Vagina (tissue), 2 donors: ENCODE results near the gene QKI. TPM values are rescaled to one million over a fixed set of nuclear protein-coding genes. Genes with fewer than 3 reads are reported as not detected.
A peak's percentile ranks its signal among the peaks of the same experiment; 100 is the strongest.

Experiments
- DNase-seq, 2 donors: peaks; one replicate each; pipeline ENCODE4 v3.0.0-alpha.2; 2017; ENCODE audit errors: extremely low spot score in 2 of 2
- H3K27ac ChIP-seq: fragments of 200-600 bp; sonication (generic); one replicate; pipeline ENCODE4 v1.5.1; 2019
- H3K27me3 ChIP-seq: fragments of 200-600 bp; sonication (generic); one replicate; pipeline ENCODE4 v1.5.1; 2019
- H3K36me3 ChIP-seq, 2 donors: fragments of 200-600 bp; sonication (generic); one replicate each; pipeline ENCODE4 v1.5.1; 2017 to 2019
- H3K4me1 ChIP-seq: fragments of 200-600 bp; sonication (generic); one replicate; pipeline ENCODE4 v1.5.1; 2019
- H3K4me3 ChIP-seq, 2 donors: fragments of 200-600 bp; sonication (generic); 1 replicate in 1 of 2; 2 replicates in 1 of 2; pipeline ENCODE4 v1.5.1; 2016 to 2019
- H3K9me3 ChIP-seq: fragments of 200-600 bp; sonication (generic); one replicate; pipeline ENCODE4 v1.5.1; 2019
- POLR2A ChIP-seq, 2 donors: fragments of 450-650 bp; IDR thresholded peaks; one replicate each; pipeline ENCODE4 v1.6.1; 2017; ENCODE audit warnings: antibody characterized with exemption in 2 of 2, mild to moderate bottlenecking in 2 of 2, moderate library complexity in 2 of 2
- POLR2AphosphoS5 ChIP-seq, 2 donors: sonication (generic); formaldehyde crosslinking; IDR thresholded peaks; one replicate each; pipeline ENCODE4 v1.9.0; 2017; ENCODE audit warnings: antibody characterized with exemption in 2 of 2, mild to moderate bottlenecking in 2 of 2, low read depth in 1 of 2; ENCODE audit not compliant: insufficient read depth in 1 of 2
- intact Hi-C: fragments of 100-400 bp; cut with DNase I; formaldehyde crosslinking; loops from one replicate; pipeline ENCODE4 v1.15.1; 2023
- total RNA-seq: library from RNA; depleted of rRNA; stranded (reverse); fragments of >200 nt; gene quantifications from one replicate; pipeline ENCODE4 v1.2.3, GENCODE V29; 2016
- TF ChIP-seq, protein P1 (sequence below), 3 experiments: fragments of 450-650 bp in 2 of 3; fragments of 200-600 bp in 1 of 3; sonication (generic) in 1 of 3; IDR thresholded peaks; one replicate each; pipeline ENCODE4 v1.5.1; 2017 to 2019; ENCODE audit warnings: antibody characterized with exemption in 3 of 3, mild to moderate bottlenecking in 2 of 3, moderate library complexity in 2 of 3

Gene QKI
- 142 TPM for total RNA-seq

DNA sequence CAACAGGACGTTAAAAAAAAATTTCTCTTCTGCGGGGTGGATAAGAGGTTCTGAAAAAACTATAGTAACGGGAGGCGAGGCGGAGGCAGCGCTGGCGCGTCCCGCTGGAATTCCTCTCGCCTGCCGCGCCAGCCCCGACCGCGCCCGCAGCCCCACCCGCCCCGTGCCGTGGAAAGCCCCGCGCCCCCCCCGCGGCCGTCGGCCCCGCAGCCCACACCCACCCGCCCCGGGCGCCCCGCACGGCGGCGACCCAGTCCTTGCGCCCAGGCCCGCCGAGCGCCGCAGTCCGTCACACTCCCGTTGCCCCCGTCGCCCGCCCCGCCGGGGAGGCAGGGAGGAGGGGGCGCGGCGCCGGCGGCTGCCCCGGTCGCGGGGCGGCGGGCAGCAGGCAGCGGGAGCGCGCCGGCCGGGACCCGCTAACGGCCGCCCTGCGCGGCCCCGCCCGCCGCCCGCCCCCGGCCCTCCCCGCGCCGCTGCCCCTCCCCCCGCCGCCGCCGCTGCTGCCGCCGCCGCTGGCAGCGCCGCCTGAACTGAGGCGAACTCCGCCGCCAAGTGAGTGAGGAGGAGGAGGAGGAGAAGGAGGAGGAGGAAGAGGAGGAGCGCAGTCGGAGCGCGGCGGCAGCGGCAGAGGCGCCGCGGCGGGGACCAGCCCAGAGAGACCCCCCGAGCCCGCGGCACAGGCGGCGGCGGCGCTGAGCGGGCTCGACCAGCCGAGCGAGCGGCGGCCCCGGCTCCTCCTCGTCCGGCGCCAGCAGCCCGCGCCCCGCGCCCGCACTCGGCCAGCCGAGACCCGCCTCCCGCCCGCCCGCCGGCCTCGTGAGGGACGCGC, at the start of gene QKI:
Gene QKI, plus strand, starts transcription at position 602 of the 829 bp plus-strand sequence. CDS start 476 bp downstream, outside the sequence.
- TF ChIP-seq POLR2AphosphoS5 (IDR thresholded peaks at IDR 0.05; ENCODE audit: insufficient read depth in 1 of 2, low read depth in 1 of 2) (peak in 1 of 2 donors; percentile 63), POLR2A (IDR thresholded peaks at IDR 0.05) (peak in 1 of 2 donors; percentile 93)
- TF ChIP-seq, protein P1, sequence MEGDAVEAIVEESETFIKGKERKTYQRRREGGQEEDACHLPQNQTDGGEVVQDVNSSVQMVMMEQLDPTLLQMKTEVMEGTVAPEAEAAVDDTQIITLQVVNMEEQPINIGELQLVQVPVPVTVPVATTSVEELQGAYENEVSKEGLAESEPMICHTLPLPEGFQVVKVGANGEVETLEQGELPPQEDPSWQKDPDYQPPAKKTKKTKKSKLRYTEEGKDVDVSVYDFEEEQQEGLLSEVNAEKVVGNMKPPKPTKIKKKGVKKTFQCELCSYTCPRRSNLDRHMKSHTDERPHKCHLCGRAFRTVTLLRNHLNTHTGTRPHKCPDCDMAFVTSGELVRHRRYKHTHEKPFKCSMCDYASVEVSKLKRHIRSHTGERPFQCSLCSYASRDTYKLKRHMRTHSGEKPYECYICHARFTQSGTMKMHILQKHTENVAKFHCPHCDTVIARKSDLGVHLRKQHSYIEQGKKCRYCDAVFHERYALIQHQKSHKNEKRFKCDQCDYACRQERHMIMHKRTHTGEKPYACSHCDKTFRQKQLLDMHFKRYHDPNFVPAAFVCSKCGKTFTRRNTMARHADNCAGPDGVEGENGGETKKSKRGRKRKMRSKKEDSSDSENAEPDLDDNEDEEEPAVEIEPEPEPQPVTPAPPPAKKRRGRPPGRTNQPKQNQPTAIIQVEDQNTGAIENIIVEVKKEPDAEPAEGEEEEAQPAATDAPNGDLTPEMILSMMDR (IDR thresholded peaks at IDR 0.05): no peak
- H3K27me3 ChIP-seq: no peaks in the 10 kb centered on the region
- H3K36me3 ChIP-seq: no peaks in the 10 kb centered on the region
- no peak for DNase-seq
- peak within 1 kb of the TSS; percentile 79 to 88 for H3K4me3 ChIP-seq
- peaks cover 35% of the 10 kb centered on the region for H3K4me1 ChIP-seq
- H3K27ac ChIP-seq: peak within 1 kb of the TSS; percentile 98
- no peaks in the 10 kb centered on the region for H3K9me3 ChIP-seq
- intact Hi-C loops: no loop called here

DNA sequence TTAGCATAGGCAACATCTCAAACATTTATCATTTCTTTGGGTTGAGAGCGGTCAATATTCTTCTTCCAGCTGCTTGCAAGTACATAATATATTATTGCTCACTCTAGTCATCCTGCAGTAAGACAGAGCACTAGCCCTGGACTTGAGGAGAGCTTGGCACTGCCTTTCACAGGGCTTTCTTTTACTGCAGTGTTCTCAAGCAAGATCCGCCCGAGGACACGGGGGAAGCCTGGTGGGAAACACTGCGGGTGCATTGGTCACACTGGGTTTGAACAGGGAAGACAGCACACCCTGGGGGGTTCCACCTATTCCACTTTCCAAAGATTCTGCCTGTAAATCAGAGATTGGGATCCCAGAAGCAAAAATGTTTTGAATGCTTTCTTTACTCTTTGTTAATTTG, 48.2 kb upstream of the QKI start:
- Histone ChIP-seq H3K4me1 (no peaks in the 10 kb centered on the region), H3K27ac (no peak overlapping the region), H3K27me3 (no peaks in the 10 kb centered on the region), H3K9me3 (no peaks in the 10 kb centered on the region), H3K4me3 (no peak overlapping the region), H3K36me3 (no peaks in the 10 kb centered on the region)
- intact Hi-C loops: no loop called here
- DNase-seq: no peak
- TF ChIP-seq, protein P1 (IDR thresholded peaks at IDR 0.05): no peak
- TF ChIP-seq POLR2A (IDR thresholded peaks at IDR 0.05) (no peak), POLR2AphosphoS5 (IDR thresholded peaks at IDR 0.05; ENCODE audit: insufficient read depth in 1 of 2, low read depth in 1 of 2) (no peak)

DNA sequence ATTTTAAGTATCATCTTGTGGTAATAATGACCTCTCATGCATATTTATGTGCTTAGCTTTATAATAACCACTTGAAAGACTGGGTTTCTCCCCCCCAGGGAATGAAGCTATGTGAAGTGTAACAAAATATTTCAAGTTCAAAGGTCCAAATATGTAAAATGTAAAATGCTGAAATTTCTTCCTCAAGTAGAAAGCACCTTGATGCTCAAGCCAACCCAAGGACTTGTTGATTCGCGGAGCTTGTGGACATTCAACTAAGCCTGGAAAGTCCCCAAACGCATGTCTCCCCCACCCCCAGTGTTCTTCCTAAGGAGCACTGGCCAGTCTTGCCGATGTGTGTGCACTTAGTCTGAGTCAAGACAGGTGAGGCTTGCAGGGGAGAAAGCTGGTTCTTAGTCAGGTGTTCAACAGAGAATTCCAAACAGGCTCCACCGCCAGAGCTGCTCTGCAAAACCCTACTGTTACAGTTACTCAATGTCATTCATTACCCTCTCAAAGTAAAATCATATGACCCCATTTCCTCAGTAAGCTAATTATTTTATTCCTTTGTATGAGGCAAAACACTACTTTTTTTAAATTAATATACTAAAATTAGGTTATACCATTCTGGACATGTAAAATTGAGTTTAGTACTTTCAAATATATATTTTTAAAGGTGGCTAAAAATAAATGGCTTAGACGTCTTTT, 46.9 kb upstream of the QKI start:
- Histone ChIP-seq H3K4me1 (no peaks in the 10 kb centered on the region), H3K36me3 (no peaks in the 10 kb centered on the region), H3K9me3 (no peaks in the 10 kb centered on the region), H3K4me3 (no peak overlapping the region), H3K27ac (no peak overlapping the region), H3K27me3 (no peaks in the 10 kb centered on the region)
- intact Hi-C loops: no loop called here
- TF ChIP-seq POLR2AphosphoS5 (IDR thresholded peaks at IDR 0.05; ENCODE audit: insufficient read depth in 1 of 2, low read depth in 1 of 2): no peak
- TF ChIP-seq, protein P1 (IDR thresholded peaks at IDR 0.05): no peak
- TF ChIP-seq POLR2A (IDR thresholded peaks at IDR 0.05): no peak
- DNase-seq: no peak

DNA sequence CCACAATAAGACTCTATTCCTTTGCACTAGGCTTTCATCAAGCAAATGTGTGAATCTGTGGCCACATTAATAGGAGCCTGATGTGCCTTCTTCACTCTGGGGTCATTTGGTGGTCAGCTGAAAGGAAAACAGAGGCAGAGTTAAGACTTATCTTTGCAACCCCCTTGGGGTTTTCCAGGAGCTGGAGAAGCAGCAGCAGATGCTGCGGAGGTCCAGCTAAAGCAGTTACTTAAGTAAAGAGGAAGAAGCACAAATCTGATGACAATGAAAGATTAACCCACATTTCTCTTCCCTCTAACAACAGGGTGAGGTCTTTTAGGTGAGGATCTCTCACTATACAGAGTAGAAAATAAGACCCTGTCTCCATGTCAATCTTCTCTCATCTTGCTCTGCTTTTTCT, 45.4 kb upstream of the QKI start:
- no peak for DNase-seq
- H3K4me3 ChIP-seq: no peak overlapping the region
- H3K4me1 ChIP-seq: no peaks in the 10 kb centered on the region
- TF ChIP-seq POLR2A (IDR thresholded peaks at IDR 0.05): no peak
- TF ChIP-seq POLR2AphosphoS5 (IDR thresholded peaks at IDR 0.05; ENCODE audit: insufficient read depth in 1 of 2, low read depth in 1 of 2): no peak
- TF ChIP-seq, protein P1 (IDR thresholded peaks at IDR 0.05): no peak
- H3K27ac ChIP-seq: no peak overlapping the region
- intact Hi-C loops: no loop called here
- H3K27me3 ChIP-seq: no peaks in the 10 kb centered on the region
- no peaks in the 10 kb centered on the region for H3K36me3 ChIP-seq
- no peaks in the 10 kb centered on the region for H3K9me3 ChIP-seq
